ENCODE measurements around the gene UTP11. TPM values are rescaled to one million over a fixed set of nuclear protein-coding genes. Genes with fewer than 3 reads are reported as not detected.

Gene UTP11
- polyA plus RNA-seq, 3 donors from 2014 or later: 22.6 to 32.7 (median 30.4) TPM

DNA sequence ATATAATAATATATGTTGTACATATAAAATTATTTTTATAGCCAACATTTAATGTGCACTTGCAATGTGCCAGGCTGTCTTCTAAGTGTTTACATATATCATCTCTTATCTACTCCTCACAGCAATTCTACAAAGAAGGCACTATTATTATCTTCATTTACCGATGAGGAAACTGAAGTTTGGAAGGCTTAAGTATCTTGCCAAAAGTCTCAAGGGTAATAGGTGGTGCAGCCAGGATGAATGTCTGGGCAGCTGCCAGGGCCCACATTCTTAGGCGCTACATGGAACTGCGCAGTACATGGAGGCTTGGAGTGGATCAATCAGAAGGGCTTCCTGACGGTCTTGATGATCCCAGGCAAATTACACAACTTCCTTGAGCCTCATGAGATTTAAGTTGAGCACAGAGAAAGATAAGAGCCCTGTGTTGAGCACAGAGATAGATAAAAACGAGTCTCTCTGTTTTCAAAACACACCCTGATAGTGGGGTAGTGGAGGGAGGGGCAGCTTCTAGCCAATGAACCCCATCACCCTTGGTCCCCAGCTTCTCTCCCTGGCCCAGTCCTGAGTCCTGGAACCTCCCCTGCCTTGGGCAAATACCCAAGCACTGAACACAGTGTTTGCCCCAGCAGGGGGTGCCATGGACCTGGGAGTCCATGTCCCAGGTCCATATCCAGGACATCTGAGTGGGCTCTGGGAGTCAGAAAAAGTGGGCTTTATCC lies 24.8 kb downstream of the UTP11 start:
- H3K4me1 Mint-ChIP-seq: no peaks in the 10 kb centered on the region
- H3K36me3 Mint-ChIP-seq: no peaks in the 10 kb centered on the region
- no peak for DNase-seq
- H3K27me3 Mint-ChIP-seq (ENCODE audit: low read depth in 3 of 3): peaks cover 2 to 15% (median 5%) of the 10 kb centered on the region in 3 donors
- H3K4me3 Mint-ChIP-seq: no peak overlapping the region
- no peak overlapping the region for H3K27ac Mint-ChIP-seq
- no peaks in the 10 kb centered on the region for H3K9me3 Mint-ChIP-seq

- Mint-ChIP-seq H3K4me3 (no peak overlapping the region), H3K9me3 (no peaks in the 10 kb centered on the region), H3K36me3 (no peaks in the 10 kb centered on the region), H3K27ac (no peak overlapping the region), H3K27me3 (ENCODE audit: low read depth in 3 of 3) (peaks cover 5 to 25% (median 9%) of the 10 kb centered on the region in 3 donors), H3K4me1 (peaks cover 3 to 4% of the 10 kb centered on the region in 2 donors)
- no peak for DNase-seq
These were observed 26.3 kb downstream of the UTP11 start for GRCh38 chr1:38038861-38039260.

GRCh38 chr1:38039331-38040088 lies 27.0 kb downstream of the UTP11 start:
- Mint-ChIP-seq H3K4me3 (no peak overlapping the region), H3K27me3 (ENCODE audit: low read depth in 3 of 3) (peaks cover 9 to 29% (median 16%) of the 10 kb centered on the region in 3 donors), H3K27ac (no peak overlapping the region), H3K9me3 (no peaks in the 10 kb centered on the region), H3K4me1 (peaks cover 7 to 10% of the 10 kb centered on the region in 2 donors), H3K36me3 (no peaks in the 10 kb centered on the region)
- no peak for DNase-seq

DNA sequence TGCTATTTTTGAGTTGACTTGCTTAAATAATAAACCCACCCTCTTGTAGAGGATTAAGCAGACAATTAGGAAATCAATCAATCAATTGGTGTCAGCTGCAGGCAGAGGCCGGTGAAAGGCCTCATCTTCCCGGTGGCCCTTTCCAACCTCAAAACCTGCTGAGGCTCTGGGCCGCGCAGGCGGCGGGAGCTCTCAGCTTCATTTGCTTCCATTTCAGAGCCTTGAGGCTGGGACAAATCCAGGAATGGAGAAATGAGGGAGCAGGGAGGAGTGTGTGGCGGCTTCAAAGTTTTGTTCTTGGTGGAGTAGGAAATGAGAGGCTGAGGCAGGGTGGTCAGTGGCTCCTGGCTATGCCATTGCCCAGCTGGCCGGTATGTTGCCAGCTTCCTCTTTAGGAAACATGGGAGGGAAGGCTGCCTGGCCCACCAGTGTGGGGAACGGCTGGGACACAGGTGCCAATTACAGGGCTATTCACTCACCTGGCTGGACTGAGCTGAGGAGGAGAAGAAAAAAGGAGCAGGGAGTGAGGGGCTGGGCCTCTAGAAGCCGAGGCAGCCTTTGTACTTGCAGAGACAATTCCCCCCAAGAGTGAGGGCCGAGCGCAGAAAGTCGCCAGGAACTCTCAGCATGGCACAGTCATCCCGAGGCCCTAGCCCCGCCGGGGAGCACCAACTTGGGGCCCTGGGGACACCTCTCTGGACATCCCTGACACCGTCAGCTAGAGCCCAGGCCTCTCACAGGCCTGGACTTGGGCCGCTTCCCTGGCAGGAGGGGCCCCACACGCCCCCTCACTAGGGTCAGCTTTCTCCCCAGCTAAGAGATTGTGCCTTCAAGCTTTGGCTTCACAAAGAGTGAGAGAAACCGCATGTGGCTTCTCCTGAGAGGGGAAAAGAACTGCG lies 29.7 kb downstream of the UTP11 start:
- H3K27ac Mint-ChIP-seq: no peak overlapping the region
- H3K4me1 Mint-ChIP-seq: peaks cover 12 to 14% of the 10 kb centered on the region in 2 donors
- H3K9me3 Mint-ChIP-seq: no peaks in the 10 kb centered on the region
- DNase-seq: no peak
- H3K27me3 Mint-ChIP-seq (ENCODE audit: low read depth in 3 of 3): peaks cover 9 to 32% (median 19%) of the 10 kb centered on the region in 3 donors
- no peaks in the 10 kb centered on the region for H3K36me3 Mint-ChIP-seq
- peak overlapping the region in 1 of 5 donors; percentile 60 for H3K4me3 Mint-ChIP-seq

DNA sequence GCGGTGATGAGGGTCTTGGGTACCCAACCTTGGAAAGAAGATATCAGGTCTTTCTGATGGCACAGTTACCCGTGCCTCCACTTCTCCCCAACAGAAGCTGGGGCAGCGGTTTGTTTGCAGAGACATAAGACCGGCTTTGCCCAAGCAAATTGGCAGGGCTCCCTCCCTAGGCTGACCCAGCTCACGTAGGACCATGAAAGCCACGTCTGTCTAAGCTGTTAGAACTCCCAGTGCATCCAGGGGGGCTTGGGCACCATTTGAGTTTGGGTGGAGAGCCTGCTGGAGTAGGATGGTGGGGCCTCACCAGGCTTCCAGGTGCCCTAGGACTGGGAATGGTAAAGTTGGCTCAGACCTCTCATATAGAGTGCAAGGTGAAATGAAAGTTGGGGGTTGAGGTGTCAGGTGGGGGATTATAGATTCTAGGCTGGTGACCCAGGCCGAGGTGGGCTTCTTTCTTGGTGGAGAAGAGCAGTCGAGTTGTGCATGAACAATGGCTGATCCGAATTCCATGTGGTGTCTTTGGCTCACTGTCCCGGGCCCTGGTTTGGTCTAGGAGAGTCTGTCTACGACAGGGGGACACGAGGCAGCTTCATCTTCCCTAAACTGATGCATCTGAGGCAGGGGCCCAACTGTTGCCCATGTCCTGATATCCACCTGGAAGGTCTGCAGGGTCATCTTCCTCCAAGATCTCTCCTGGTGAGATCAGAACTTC lies 30.7 kb downstream of the UTP11 start:
- Mint-ChIP-seq H3K27me3 (ENCODE audit: low read depth in 3 of 3) (peaks cover 9 to 32% (median 19%) of the 10 kb centered on the region in 3 donors), H3K36me3 (no peaks in the 10 kb centered on the region), H3K4me3 (peak overlapping the region in 4 of 5 donors; percentile 3 to 24 (median 18)), H3K9me3 (no peaks in the 10 kb centered on the region), H3K27ac (no peak overlapping the region), H3K4me1 (peaks cover 12 to 14% of the 10 kb centered on the region in 2 donors)
- DNase-seq: no peak

DNA sequence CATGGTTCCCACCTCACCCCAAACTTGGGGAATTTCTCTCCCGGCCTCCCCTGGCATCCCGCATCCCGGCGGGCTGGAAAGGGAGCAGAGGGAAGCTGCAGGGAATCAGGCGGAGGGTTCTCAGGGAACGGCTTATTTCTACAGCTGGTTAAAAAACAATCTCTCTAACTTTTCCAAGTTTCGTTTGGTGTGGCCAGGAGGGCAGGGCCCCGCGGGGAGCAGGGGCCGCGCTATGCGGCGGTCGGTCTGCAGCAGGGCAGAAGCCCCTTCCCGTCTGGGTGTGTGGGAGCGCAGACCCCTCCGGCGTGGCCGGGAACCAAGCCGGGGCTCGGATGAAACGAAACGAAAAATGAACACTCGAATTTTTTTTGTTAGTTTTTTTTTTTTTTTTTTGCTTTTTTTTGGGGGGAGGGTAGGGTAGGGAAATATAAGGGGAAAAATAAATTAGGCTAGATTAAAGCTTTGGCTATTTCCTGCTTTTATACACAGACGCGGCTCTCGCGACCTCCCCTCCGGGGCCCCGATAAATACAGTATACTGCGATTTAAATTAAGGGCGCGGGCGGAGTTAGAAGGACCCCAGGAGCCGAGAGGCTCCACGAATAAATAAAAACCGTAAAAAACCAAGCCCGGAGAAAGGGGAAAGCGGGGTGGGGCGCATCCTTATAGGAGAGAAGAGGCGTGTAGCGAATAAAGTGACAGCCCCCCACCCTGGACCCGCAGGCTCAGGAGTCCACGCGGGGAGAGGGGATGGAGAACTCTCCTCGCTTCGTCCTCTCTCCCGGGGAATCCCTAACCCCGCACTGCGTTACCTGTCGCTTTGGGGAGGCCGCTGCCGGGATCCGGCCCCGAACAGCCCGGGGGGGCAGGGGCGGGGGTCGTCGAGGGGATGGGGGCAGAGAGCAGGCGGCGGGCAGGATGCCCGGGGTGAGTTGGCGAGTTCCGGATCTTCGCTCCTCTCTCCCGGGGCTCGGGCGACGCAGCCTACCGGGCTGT lies 32.0 kb downstream of the UTP11 start:
- DNase-seq: no peak
- Mint-ChIP-seq H3K4me1 (peaks cover 12 to 14% of the 10 kb centered on the region in 2 donors), H3K36me3 (no peaks in the 10 kb centered on the region), H3K27ac (no peak overlapping the region), H3K27me3 (ENCODE audit: low read depth in 3 of 3) (peaks cover 9 to 32% (median 21%) of the 10 kb centered on the region in 3 donors), H3K4me3 (peak overlapping the region; percentile 68 to 86 (median 77)), H3K9me3 (no peaks in the 10 kb centered on the region)

DNA sequence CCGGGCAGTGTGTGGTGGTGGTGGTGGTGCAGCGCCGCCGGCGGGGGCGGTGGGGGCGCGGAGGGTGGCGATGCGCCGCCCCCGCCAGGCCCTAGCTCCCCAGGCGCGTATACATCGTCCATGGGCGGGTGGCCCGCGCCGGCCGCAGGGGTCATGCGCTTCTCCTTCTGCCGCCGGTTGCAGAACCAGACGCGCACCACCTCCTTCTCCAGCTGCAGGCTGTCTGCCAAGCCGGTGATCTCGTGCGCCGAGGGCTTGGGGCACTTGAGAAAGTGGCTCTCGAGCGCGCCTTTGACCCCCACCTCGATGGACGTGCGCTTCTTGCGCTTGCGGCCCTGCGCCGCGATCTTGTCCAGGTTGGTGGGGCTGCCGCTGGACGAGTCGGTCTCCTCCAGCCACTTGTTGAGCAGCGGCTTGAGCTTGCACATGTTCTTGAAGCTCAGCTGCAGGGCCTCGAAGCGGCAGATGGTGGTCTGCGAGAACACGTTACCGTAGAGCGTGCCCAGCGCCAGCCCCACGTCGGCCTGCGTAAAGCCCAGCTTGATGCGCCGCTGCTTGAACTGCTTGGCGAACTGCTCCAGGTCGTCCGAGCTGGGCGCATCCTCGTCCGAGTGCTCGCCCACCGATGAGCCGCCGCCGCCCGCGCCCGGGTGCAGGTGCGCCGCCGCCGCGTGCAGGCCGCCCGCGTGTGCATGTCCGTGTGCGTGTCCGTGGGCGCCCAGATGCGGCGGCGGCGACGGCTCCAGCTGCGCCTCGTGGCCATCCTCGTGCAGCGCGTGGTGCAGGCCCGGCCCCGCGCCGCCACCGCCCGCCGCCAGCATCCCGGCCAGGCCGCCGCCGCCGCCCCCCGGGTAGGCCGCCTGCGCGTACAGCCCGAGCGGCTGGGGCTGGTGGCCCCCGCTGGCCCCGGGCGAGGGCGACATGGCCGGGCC lies 33.1 kb downstream of the UTP11 start:
- Mint-ChIP-seq H3K4me1 (peaks cover 12 to 14% of the 10 kb centered on the region in 2 donors), H3K27ac (no peak overlapping the region), H3K9me3 (no peaks in the 10 kb centered on the region), H3K27me3 (ENCODE audit: low read depth in 3 of 3) (peaks cover 9 to 29% (median 27%) of the 10 kb centered on the region in 3 donors), H3K36me3 (no peaks in the 10 kb centered on the region), H3K4me3 (peak overlapping the region; percentile 54 to 73 (median 59))
- peak in 1 of 3 donors; percentile 12 for DNase-seq

DNA sequence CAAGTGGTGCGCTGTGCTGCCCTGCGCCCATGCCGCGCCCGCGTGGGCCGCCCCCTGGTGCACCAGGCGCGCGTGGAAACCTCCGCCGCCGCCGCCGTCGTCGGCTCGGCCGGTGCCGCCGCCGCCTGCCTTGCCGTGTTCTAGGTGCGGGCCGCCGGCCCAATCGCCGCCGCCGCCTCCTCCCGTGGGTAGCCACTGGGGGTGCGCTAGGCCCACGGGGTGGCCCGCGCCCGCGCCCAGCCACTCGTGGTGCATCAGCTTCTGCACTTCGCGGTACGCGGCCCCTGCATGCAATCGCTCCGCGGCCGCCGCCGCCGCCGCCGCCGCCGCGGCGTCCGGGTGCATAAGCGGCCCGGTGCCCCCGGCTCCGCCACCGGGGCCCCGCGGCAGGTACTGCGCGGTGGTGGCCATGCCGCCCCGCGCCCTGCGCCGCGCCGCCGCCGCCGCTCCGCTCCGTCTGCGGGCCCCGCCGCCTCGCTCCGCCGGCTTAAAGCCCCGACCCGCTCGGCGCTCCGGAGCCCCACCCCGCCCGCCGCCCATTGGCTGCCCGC lies 33.9 kb downstream of the UTP11 start, which contains the start of gene POU3F1:
POU3F1 (minus strand) TSS at position 461 of the 551 bp plus-strand sequence; CDS start at position 411, 50 bp downstream.
- DNase-seq: peak in 1 of 3 donors; percentile 30
- H3K27me3 Mint-ChIP-seq (ENCODE audit: low read depth in 3 of 3): peaks cover 9 to 29% (median 24%) of the 10 kb centered on the region in 3 donors
- no peak within 1 kb of the TSS for H3K27ac Mint-ChIP-seq
- H3K4me3 Mint-ChIP-seq: peak within 1 kb of the TSS; percentile 69 to 77 (median 76)
- H3K9me3 Mint-ChIP-seq: no peaks in the 10 kb centered on the region
- no peaks in the 10 kb centered on the region for H3K36me3 Mint-ChIP-seq
- peaks cover 12 to 14% of the 10 kb centered on the region in 2 donors for H3K4me1 Mint-ChIP-seq

DNA sequence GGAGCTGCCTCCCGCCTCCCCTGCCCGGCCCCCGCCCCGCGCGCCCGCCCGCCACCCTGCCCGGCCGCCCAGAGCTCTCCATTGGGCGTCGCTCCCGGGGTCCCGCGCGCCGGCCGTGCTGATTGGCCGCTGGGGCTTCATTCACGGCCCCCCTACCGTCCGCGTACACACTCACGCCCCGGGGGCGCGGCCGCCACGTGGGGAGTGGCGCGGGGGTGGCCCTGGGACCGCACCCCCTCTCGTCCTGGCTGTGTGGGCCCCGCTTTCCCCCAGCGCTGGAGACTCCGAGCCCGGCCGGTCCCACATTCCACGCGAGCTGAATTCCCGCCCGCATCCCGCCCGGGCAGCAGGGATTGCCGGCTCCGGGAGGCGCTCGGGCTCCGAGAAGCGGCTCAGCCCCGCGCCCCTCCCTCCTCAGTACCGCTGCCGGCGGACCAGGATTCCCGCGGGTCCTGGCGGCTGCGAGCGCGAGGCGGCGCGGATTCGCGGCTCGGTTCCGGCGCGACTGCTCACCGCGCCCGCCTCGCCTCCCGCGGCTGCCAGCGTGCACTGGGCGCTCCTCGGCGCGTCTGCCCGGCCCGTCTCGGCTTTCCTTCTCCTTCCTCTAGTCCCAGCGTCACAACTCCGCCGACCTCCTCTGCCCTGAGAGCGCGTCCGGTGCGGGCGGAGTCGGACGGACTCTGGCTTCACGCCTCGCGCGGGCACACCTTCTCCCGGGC lies 34.5 kb downstream of the UTP11 start:
- peak; percentile 73 to 78 (median 76) for DNase-seq
- H3K9me3 Mint-ChIP-seq: no peaks in the 10 kb centered on the region
- H3K4me1 Mint-ChIP-seq: peaks cover 12 to 14% of the 10 kb centered on the region in 2 donors
- peak overlapping the region; percentile 69 to 77 (median 76) for H3K4me3 Mint-ChIP-seq
- no peak overlapping the region for H3K27ac Mint-ChIP-seq
- peaks cover 9 to 29% (median 18%) of the 10 kb centered on the region in 3 donors for H3K27me3 Mint-ChIP-seq (ENCODE audit: low read depth in 3 of 3)
- no peaks in the 10 kb centered on the region for H3K36me3 Mint-ChIP-seq

DNA sequence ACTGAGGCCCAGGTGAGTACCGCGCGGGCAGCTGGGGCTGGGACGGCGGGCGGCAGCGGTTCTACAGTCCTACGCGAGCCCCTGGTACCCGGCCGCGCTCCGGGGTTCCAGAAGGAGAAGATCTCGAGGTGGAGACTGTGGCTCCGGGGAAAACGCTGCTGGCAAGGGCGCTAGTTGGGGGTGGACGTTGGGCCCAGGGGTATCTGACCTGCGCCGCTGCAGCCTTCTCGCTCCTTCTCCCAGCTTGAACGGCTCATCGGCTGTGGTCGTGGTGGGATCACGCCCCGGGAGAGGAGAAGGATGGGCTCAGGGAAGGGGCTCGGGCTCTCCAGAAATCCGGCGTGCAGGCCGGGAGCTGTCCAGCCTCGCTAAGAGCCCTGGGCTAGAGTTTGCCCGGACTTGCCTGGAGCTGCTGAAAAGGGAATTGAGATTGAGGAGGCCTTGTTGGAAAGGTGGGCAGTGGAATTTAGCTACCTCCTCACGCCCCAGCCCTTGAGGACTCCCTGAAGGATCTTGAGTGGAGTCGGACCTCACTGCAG lies 35.1 kb downstream of the UTP11 start:
- Mint-ChIP-seq H3K9me3 (no peaks in the 10 kb centered on the region), H3K4me3 (peak overlapping the region; percentile 69 to 77 (median 76)), H3K36me3 (no peaks in the 10 kb centered on the region), H3K27ac (no peak overlapping the region), H3K27me3 (ENCODE audit: low read depth in 3 of 3) (peaks cover 7 to 25% (median 16%) of the 10 kb centered on the region in 3 donors), H3K4me1 (peaks cover 12 to 15% of the 10 kb centered on the region in 2 donors)
- peak in 1 of 3 donors; percentile 3 for DNase-seq

Data from immature natural killer cell (primary cell).